Adipocyte (in vitro differentiated cells): ENCODE data around the gene PTPN22.
A peak's percentile ranks its signal among the peaks of the same experiment; 100 is the strongest.

Experiments used
- DNase-seq: peaks from one replicate; pipeline ENCODE4 v3.0.0-alpha.2; 2015; ENCODE audit warnings: low read depth
- H3K27me3 ChIP-seq: replicated peaks from 2 replicates; pipeline ENCODE4 v1.7.0; 2013; ENCODE audit warnings: mild to moderate bottlenecking, low read length, moderate library complexity; ENCODE audit not compliant: control insufficient read depth, insufficient read depth
- H3K36me3 ChIP-seq: 2 replicates; pipeline ENCODE4 v1.7.0; 2013; ENCODE audit warnings: low read length, mild to moderate bottlenecking, moderate library complexity; ENCODE audit not compliant: control insufficient read depth, insufficient read depth, severe bottlenecking
- H3K4me1 ChIP-seq: 2 replicates; pipeline ENCODE4 v1.7.0; 2013; ENCODE audit warnings: mild to moderate bottlenecking, low read length, moderate library complexity; ENCODE audit not compliant: control insufficient read depth, insufficient read depth
- H3K4me3 ChIP-seq: 2 replicates; pipeline ENCODE4 v1.7.0; 2013; ENCODE audit warnings: mild to moderate bottlenecking, low read length, moderate library complexity
- H3K9ac ChIP-seq: 2 replicates; pipeline ENCODE4 v1.7.0; 2013; ENCODE audit warnings: mild to moderate bottlenecking, low read length, moderate library complexity
- H3K9me3 ChIP-seq: 2 replicates; pipeline ENCODE4 v1.7.0; 2013; ENCODE audit warnings: mild to moderate bottlenecking, low read length, moderate library complexity; ENCODE audit not compliant: control insufficient read depth

The PTPN22 gene

GRCh38 chr1:113903501-113904292 is 32.2 kb upstream of the PTPN22 start:
- peak overlapping the region; percentile 92 for H3K9ac ChIP-seq
- no peaks in the 10 kb centered on the region for H3K27me3 ChIP-seq
- H3K36me3 ChIP-seq: peaks cover 18% of the 10 kb centered on the region
- peak; percentile 8 for DNase-seq
- no peaks in the 10 kb centered on the region for H3K9me3 ChIP-seq
- peak overlapping the region; percentile 89 for H3K4me3 ChIP-seq
- H3K4me1 ChIP-seq: peaks cover 28% of the 10 kb centered on the region

- Histone ChIP-seq H3K9ac (no peak overlapping the region), H3K27me3 (no peaks in the 10 kb centered on the region), H3K4me3 (no peak overlapping the region), H3K9me3 (no peaks in the 10 kb centered on the region), H3K4me1 (peaks cover 32% of the 10 kb centered on the region), H3K36me3 (peaks cover 31% of the 10 kb centered on the region)
- no peak for DNase-seq
These were observed 29.7 kb upstream of the PTPN22 start for GRCh38 chr1:113901191-113901590.

- Histone ChIP-seq H3K36me3 (peaks cover 47% of the 10 kb centered on the region), H3K4me1 (peaks cover 26% of the 10 kb centered on the region), H3K9ac (peak overlapping the region; percentile 43), H3K4me3 (peak overlapping the region; percentile 6), H3K9me3 (no peaks in the 10 kb centered on the region), H3K27me3 (no peaks in the 10 kb centered on the region)
- DNase-seq: peak; percentile 82
These were observed 27.6 kb upstream of the PTPN22 start for GRCh38 chr1:113899111-113899510.

GRCh38 chr1:113898241-113898814 is 26.8 kb upstream of the PTPN22 start:
- H3K36me3 ChIP-seq: peaks cover 47% of the 10 kb centered on the region
- DNase-seq: no peak

GRCh38 chr1:113895961-113896360 is 24.4 kb upstream of the PTPN22 start:
- Histone ChIP-seq H3K27me3 (no peaks in the 10 kb centered on the region), H3K9ac (no peak overlapping the region), H3K9me3 (no peaks in the 10 kb centered on the region), H3K36me3 (peaks cover 47% of the 10 kb centered on the region), H3K4me1 (peaks cover 18% of the 10 kb centered on the region), H3K4me3 (no peak overlapping the region)
- DNase-seq: no peak

More at GRCh38 chr1:113898241-113898814, 26.8 kb upstream of the PTPN22 start:
- no peak overlapping the region for H3K9ac ChIP-seq
- H3K4me1 ChIP-seq: peaks cover 18% of the 10 kb centered on the region
- H3K4me3 ChIP-seq: no peak overlapping the region
- no peaks in the 10 kb centered on the region for H3K27me3 ChIP-seq
- no peaks in the 10 kb centered on the region for H3K9me3 ChIP-seq

GRCh38 chr1:113895098-113895497 is 23.6 kb upstream of the PTPN22 start:
- peaks cover 17% of the 10 kb centered on the region for H3K4me1 ChIP-seq
- H3K4me3 ChIP-seq: no peak overlapping the region
- no peaks in the 10 kb centered on the region for H3K9me3 ChIP-seq
- no peaks in the 10 kb centered on the region for H3K27me3 ChIP-seq
- peaks cover 45% of the 10 kb centered on the region for H3K36me3 ChIP-seq
- DNase-seq: no peak
- H3K9ac ChIP-seq: no peak overlapping the region

GRCh38 chr1:113893267-113893666 is 21.8 kb upstream of the PTPN22 start:
- no peak overlapping the region for H3K4me3 ChIP-seq
- H3K27me3 ChIP-seq: no peaks in the 10 kb centered on the region
- no peak for DNase-seq
- peaks cover 34% of the 10 kb centered on the region for H3K36me3 ChIP-seq
- H3K9ac ChIP-seq: no peak overlapping the region
- no peaks in the 10 kb centered on the region for H3K9me3 ChIP-seq
- H3K4me1 ChIP-seq: no peaks in the 10 kb centered on the region

- Histone ChIP-seq H3K4me1 (no peaks in the 10 kb centered on the region), H3K9me3 (no peaks in the 10 kb centered on the region), H3K9ac (no peak overlapping the region), H3K36me3 (peaks cover 21% of the 10 kb centered on the region), H3K4me3 (no peak overlapping the region), H3K27me3 (no peaks in the 10 kb centered on the region)
- DNase-seq: no peak
These were observed 20.2 kb upstream of the PTPN22 start for GRCh38 chr1:113891631-113892220.

GRCh38 chr1:113890816-113891215 is 19.3 kb upstream of the PTPN22 start:
- Histone ChIP-seq H3K9me3 (no peaks in the 10 kb centered on the region), H3K4me1 (no peaks in the 10 kb centered on the region), H3K9ac (no peak overlapping the region), H3K4me3 (no peak overlapping the region), H3K27me3 (no peaks in the 10 kb centered on the region), H3K36me3 (peaks cover 12% of the 10 kb centered on the region)
- no peak for DNase-seq

- no peaks in the 10 kb centered on the region for H3K36me3 ChIP-seq
- no peaks in the 10 kb centered on the region for H3K9me3 ChIP-seq
- no peaks in the 10 kb centered on the region for H3K4me1 ChIP-seq
- H3K4me3 ChIP-seq: no peak within 1 kb of the TSS
- no peak for DNase-seq
- no peaks in the 10 kb centered on the region for H3K27me3 ChIP-seq
- H3K9ac ChIP-seq: no peak within 1 kb of the TSS
These were observed 16.1 kb upstream of the PTPN22 start, which contains the start of gene BCL2L15 for GRCh38 chr1:113887402-113888175. Gene BCL2L15, minus strand, starts transcription at chr1:113887581. Its CDS starts 206 bp downstream, at chr1:113887375.
